ENCODE measurements around the gene DENND2A.

- TF ChIP-seq, protein P1, sequence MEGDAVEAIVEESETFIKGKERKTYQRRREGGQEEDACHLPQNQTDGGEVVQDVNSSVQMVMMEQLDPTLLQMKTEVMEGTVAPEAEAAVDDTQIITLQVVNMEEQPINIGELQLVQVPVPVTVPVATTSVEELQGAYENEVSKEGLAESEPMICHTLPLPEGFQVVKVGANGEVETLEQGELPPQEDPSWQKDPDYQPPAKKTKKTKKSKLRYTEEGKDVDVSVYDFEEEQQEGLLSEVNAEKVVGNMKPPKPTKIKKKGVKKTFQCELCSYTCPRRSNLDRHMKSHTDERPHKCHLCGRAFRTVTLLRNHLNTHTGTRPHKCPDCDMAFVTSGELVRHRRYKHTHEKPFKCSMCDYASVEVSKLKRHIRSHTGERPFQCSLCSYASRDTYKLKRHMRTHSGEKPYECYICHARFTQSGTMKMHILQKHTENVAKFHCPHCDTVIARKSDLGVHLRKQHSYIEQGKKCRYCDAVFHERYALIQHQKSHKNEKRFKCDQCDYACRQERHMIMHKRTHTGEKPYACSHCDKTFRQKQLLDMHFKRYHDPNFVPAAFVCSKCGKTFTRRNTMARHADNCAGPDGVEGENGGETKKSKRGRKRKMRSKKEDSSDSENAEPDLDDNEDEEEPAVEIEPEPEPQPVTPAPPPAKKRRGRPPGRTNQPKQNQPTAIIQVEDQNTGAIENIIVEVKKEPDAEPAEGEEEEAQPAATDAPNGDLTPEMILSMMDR (conservative IDR thresholded peaks at IDR 0.05; ENCODE audit: low read depth, low read length), result no peak
- TF ChIP-seq EZH2 (IDR thresholded peaks at IDR 0.05; ENCODE audit: borderline replicate concordance, low read depth, low read length, poor library complexity, severe bottlenecking), result no peak
Measured at GRCh38 chr7:140576589-140576988, 64.0 kb downstream of the DENND2A start.
